Right renal cortex interstitium (tissue), 3 donors: ENCODE data around the gene CDK5RAP2. TPM values are rescaled to one million over a fixed set of nuclear protein-coding genes. Genes with fewer than 3 reads are reported as not detected.

ENCODE experiments used
- DNase-seq, 3 donors: peaks; one replicate each; pipeline ENCODE4 v3.0.0-alpha.2; 2013; ENCODE audit warnings: low read depth in 3 of 3, low spot score in 2 of 3
- polyA plus RNA-seq, 3 donors: library from polyadenylated mRNA; unstranded; fragments of 120-200 nt; gene quantifications; one replicate each; pipeline ENCODE4 v1.2.1, GENCODE V29; 2013; ENCODE audit not compliant: insufficient read length in 3 of 3

The CDK5RAP2 gene
- polyA plus RNA-seq, 3 donors: 55.3 to 62.5 (median 58.9) TPM

GRCh38 chr9:120388003-120388855 is 191.7 kb downstream of the CDK5RAP2 start:
- DNase-seq: no peak

GRCh38 chr9:120387257-120388002 is 192.5 kb downstream of the CDK5RAP2 start:
- no peak for DNase-seq

- DNase-seq: no peak
Observed at GRCh38 chr9:120386390-120387131, 193.4 kb downstream of the CDK5RAP2 start.

- no peak for DNase-seq
Observed at GRCh38 chr9:120385606-120386389, 194.2 kb downstream of the CDK5RAP2 start.

- no peak for DNase-seq
Observed at GRCh38 chr9:120384925-120385272, 195.1 kb downstream of the CDK5RAP2 start.

- DNase-seq: no peak
Observed at GRCh38 chr9:120383999-120384924, 195.7 kb downstream of the CDK5RAP2 start.

- DNase-seq: no peak
Observed at GRCh38 chr9:120383611-120383998, 196.4 kb downstream of the CDK5RAP2 start.

- no peak for DNase-seq
Observed at GRCh38 chr9:120382453-120382852, 197.5 kb downstream of the CDK5RAP2 start.

GRCh38 chr9:120381839-120382238 is 198.1 kb downstream of the CDK5RAP2 start:
- DNase-seq: no peak

GRCh38 chr9:120379611-120380010 is 200.4 kb downstream of the CDK5RAP2 start:
- no peak for DNase-seq

GRCh38 chr9:120378680-120379079 is 201.3 kb downstream of the CDK5RAP2 start:
- DNase-seq: no peak

GRCh38 chr9:120377268-120378159 is 202.5 kb downstream of the CDK5RAP2 start:
- no peak for DNase-seq

- DNase-seq: no peak
Observed at GRCh38 chr9:120376101-120376500, 203.9 kb downstream of the CDK5RAP2 start.

- DNase-seq: no peak
Observed at GRCh38 chr9:120375316-120375715, 204.7 kb downstream of the CDK5RAP2 start.

- DNase-seq: no peak
Observed at GRCh38 chr9:120374817-120375216, 205.2 kb downstream of the CDK5RAP2 start.

- no peak for DNase-seq
Observed at GRCh38 chr9:120374239-120374638, 205.7 kb downstream of the CDK5RAP2 start.

GRCh38 chr9:120372040-120372439 is 207.9 kb downstream of the CDK5RAP2 start:
- DNase-seq: no peak

- DNase-seq: no peak
Observed at GRCh38 chr9:120369608-120370220, 210.3 kb downstream of the CDK5RAP2 start.
